Osteoblast (primary cell): ENCODE measurements around the gene YEATS2. TPM values are rescaled to one million over a fixed set of nuclear protein-coding genes. Genes with fewer than 3 reads are reported as not detected.

Experiments
- DNase-seq: peaks from one replicate; pipeline ENCODE4 v3.0.0; 2011; ENCODE audit warnings: low spot score, mixed read lengths; ENCODE audit not compliant: insufficient read length; ENCODE audit errors: missing footprints
- H2AFZ ChIP-seq: 2 replicates; pipeline ENCODE4 v1.6.0; 2011; ENCODE audit warnings: mild to moderate bottlenecking, low read length
- H3K27ac ChIP-seq: 2 replicates; pipeline ENCODE4 v1.5.1; 2011; ENCODE audit warnings: mild to moderate bottlenecking, low read depth, low read length, moderate library complexity
- H3K27me3 ChIP-seq: 2 replicates; pipeline ENCODE4 v1.6.0; 2012; ENCODE audit warnings: mild to moderate bottlenecking, control low read depth, inconsistent platforms, low read length, moderate library complexity; ENCODE audit not compliant: insufficient read depth
- H3K36me3 ChIP-seq: 2 replicates; pipeline ENCODE4 v1.5.1; 2011; ENCODE audit warnings: mild to moderate bottlenecking, low read length, control low read depth, moderate library complexity; ENCODE audit not compliant: insufficient read depth
- H3K4me1 ChIP-seq: 2 replicates; pipeline ENCODE4 v1.5.1; 2011; ENCODE audit warnings: mild to moderate bottlenecking, low read length, control low read depth, moderate library complexity; ENCODE audit not compliant: insufficient read depth
- H3K4me2 ChIP-seq: 2 replicates; pipeline ENCODE4 v1.6.0; 2011; ENCODE audit warnings: mild to moderate bottlenecking, low read length; ENCODE audit not compliant: insufficient read depth
- H3K4me3 ChIP-seq: fragments of 200-600 bp; sonication (generic); 3 replicates; pipeline ENCODE4 v1.5.1; 2012; ENCODE audit warnings: mild to moderate bottlenecking, low read length, inconsistent platforms; ENCODE audit not compliant: insufficient read depth
- H3K79me2 ChIP-seq: 2 replicates; pipeline ENCODE4 v1.6.0; 2012; ENCODE audit warnings: mild to moderate bottlenecking, low read length, control low read depth, inconsistent platforms; ENCODE audit not compliant: insufficient read depth
- H3K9me3 ChIP-seq: 2 replicates; pipeline ENCODE4 v1.5.1; 2011; ENCODE audit warnings: low read depth, low read length, control low read depth
- H4K20me1 ChIP-seq: 2 replicates; pipeline ENCODE4 v1.6.0; 2012; ENCODE audit warnings: mild to moderate bottlenecking, low read length, control low read depth; ENCODE audit not compliant: insufficient read depth
- total RNA-seq: library from RNA; depleted of rRNA; stranded (reverse); fragments of >200 nt; gene quantifications from 2 replicates; pipeline ENCODE4 v1.2.3, GENCODE V29; 2012
- TF ChIP-seq, protein P1 (sequence below): IDR thresholded peaks from 2 replicates; pipeline ENCODE4 v1.5.1; 2011; ENCODE audit warnings: mild to moderate bottlenecking, low read depth, low read length, moderate library complexity; ENCODE audit errors: extremely low read depth

Gene YEATS2
- total RNA-seq, 1 donor = 32.2 TPM

DNA sequence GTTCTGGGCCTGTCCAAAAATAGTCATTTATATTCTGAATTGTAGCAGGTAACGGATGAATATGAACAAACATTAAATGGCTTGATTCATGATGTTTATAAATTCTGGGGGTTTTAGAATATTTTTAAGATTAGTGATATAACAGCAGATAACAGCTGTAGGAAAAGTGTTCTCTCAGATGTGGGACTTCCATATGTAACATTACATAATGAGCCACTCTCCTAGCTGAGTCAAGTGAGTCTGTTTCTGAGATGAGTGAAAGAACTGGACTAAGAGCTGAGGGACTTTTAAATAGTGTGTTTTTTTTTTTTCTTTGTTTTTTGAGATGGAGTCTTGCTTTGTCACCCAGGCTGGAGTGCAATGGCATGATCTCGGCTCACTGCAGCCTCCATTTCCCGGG, 13.9 kb downstream of the YEATS2 start:
- TF ChIP-seq, protein P1, sequence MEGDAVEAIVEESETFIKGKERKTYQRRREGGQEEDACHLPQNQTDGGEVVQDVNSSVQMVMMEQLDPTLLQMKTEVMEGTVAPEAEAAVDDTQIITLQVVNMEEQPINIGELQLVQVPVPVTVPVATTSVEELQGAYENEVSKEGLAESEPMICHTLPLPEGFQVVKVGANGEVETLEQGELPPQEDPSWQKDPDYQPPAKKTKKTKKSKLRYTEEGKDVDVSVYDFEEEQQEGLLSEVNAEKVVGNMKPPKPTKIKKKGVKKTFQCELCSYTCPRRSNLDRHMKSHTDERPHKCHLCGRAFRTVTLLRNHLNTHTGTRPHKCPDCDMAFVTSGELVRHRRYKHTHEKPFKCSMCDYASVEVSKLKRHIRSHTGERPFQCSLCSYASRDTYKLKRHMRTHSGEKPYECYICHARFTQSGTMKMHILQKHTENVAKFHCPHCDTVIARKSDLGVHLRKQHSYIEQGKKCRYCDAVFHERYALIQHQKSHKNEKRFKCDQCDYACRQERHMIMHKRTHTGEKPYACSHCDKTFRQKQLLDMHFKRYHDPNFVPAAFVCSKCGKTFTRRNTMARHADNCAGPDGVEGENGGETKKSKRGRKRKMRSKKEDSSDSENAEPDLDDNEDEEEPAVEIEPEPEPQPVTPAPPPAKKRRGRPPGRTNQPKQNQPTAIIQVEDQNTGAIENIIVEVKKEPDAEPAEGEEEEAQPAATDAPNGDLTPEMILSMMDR = no peak
- H3K27ac ChIP-seq = no peak overlapping the region
- no peak for DNase-seq
- H3K79me2 ChIP-seq = peaks cover 90% of the 10 kb centered on the region
- H3K27me3 ChIP-seq = no peaks in the 10 kb centered on the region
- no peak overlapping the region for H2AFZ ChIP-seq
- no peaks in the 10 kb centered on the region for H3K9me3 ChIP-seq
- no peaks in the 10 kb centered on the region for H3K4me1 ChIP-seq
- H4K20me1 ChIP-seq = peaks cover 53% of the 10 kb centered on the region
- no peak overlapping the region for H3K4me2 ChIP-seq
- no peak overlapping the region for H3K4me3 ChIP-seq
- peaks cover 14% of the 10 kb centered on the region for H3K36me3 ChIP-seq

DNA sequence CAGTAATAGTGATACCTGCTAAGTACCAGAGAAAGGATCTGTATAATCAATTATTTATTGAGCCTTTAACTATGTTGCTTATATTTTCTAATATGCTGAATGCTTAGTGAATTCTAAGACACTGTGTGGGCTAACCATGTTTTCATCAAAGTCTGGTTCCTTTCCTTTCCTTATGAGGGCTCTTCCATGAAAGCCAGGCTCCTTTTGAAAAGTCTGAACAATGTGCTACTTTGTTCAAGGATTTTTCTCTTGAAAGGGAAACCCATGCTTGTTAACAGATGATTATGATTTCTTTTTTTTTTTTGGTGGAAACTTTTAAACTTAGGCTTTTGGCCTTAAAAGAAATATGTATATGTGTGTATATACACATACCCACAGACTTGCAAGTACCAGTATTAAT, 17.0 kb downstream of the YEATS2 start:
- Histone ChIP-seq H3K4me1 (no peaks in the 10 kb centered on the region), H3K27me3 (no peaks in the 10 kb centered on the region), H3K9me3 (no peaks in the 10 kb centered on the region), H3K36me3 (peaks cover 38% of the 10 kb centered on the region), H3K4me3 (no peak overlapping the region), H4K20me1 (peaks cover 41% of the 10 kb centered on the region), H3K27ac (no peak overlapping the region), H3K4me2 (no peak overlapping the region), H3K79me2 (peaks cover 69% of the 10 kb centered on the region), H2AFZ (no peak overlapping the region)
- TF ChIP-seq, protein P1 = no peak
- no peak for DNase-seq

DNA sequence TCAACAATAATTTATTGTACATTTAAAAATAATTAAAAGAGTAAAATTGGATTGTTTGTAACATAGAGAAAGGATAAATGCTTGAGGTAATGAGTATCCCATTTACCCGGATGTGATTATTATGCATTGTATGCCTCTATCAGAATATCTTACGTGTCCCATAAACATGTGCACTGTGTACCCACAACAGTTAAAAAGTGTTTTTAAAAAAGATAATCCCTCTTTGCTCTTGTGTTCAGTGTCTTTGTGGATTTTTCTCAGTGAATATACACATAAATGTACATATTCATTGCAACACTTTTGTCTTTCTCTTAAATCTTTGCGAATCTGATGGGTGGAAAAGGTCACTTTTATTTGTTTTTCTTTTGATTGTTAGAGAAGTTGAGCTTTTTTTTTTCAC, 20.4 kb downstream of the YEATS2 start:
- Histone ChIP-seq H3K4me1 (no peaks in the 10 kb centered on the region), H3K36me3 (peaks cover 55% of the 10 kb centered on the region), H3K9me3 (no peaks in the 10 kb centered on the region)

DNA sequence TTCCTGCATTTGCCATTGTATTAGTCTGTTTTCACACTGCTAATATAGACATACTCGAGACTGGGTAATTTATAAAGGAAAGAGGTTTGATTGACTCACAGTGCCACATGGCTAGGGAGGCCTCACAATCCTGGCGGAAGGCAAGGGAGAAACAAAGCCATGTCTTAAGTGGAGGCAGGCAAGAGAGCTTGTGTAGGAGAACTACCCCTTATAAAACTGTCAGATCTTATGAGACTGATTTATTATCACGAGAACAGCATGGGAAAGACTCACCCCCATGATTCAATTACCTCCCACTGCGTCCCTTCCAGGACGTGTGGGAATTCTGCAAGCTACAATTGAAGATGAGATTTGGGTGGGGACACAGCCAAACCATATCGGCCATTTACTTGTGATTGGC, 27.8 kb downstream of the YEATS2 start:
- Histone ChIP-seq H3K27ac (no peak overlapping the region), H3K36me3 (peaks cover 66% of the 10 kb centered on the region), H2AFZ (no peak overlapping the region), H3K4me1 (no peaks in the 10 kb centered on the region), H3K9me3 (no peaks in the 10 kb centered on the region), H4K20me1 (no peaks in the 10 kb centered on the region), H3K79me2 (peaks cover 5% of the 10 kb centered on the region), H3K4me2 (no peak overlapping the region), H3K4me3 (no peak overlapping the region), H3K27me3 (no peaks in the 10 kb centered on the region)
- TF ChIP-seq, protein P1 = no peak
- no peak for DNase-seq

More for the DNA sequence above, 20.4 kb downstream of the YEATS2 start:
- no peak for DNase-seq
- Histone ChIP-seq H3K27ac (no peak overlapping the region), H2AFZ (no peak overlapping the region), H3K4me2 (no peak overlapping the region), H3K27me3 (no peaks in the 10 kb centered on the region), H4K20me1 (peaks cover 16% of the 10 kb centered on the region), H3K4me3 (no peak overlapping the region), H3K79me2 (peaks cover 40% of the 10 kb centered on the region)
- TF ChIP-seq, protein P1 = no peak
